Measurements from ENCODE around the gene ADSS1. TPM values are rescaled to one million over a fixed set of nuclear protein-coding genes. Genes with fewer than 3 reads are reported as not detected.

ADSS1 gene
- total RNA-seq, 1 donor from 2014 or later = 2.4 TPM

GRCh38 chr14:104795781-104796686 lies 72.0 kb downstream of the ADSS1 start:
- Mint-ChIP-seq H3K27ac (peak overlapping the region; percentile 68), H3K27me3 (ENCODE audit: low read depth) (peaks cover 2% of the 10 kb centered on the region), H3K36me3 (ENCODE audit: low read depth) (peaks cover 21% of the 10 kb centered on the region), H3K4me3 (ENCODE audit: low read depth) (peak overlapping the region; percentile 68), H3K4me1 (ENCODE audit: low read depth) (peaks cover 25% of the 10 kb centered on the region), H3K9me3 (no peaks in the 10 kb centered on the region)
- intact Hi-C loops (cut with micrococcal nuclease) = loop anchor here (2.0 to 10.0 kb wide), 2 partner anchors 43 to 689 kb away; partner anchors contain the start of genes CRIP1 and SIVA1
- no peak for DNase-seq (ENCODE audit: low spot score)

GRCh38 chr14:104796687-104797081 lies 72.7 kb downstream of the ADSS1 start:
- Mint-ChIP-seq H3K36me3 (ENCODE audit: low read depth) (peaks cover 15% of the 10 kb centered on the region), H3K4me3 (ENCODE audit: low read depth) (peak overlapping the region; percentile 68), H3K27me3 (ENCODE audit: low read depth) (peaks cover 2% of the 10 kb centered on the region), H3K27ac (peak overlapping the region; percentile 68), H3K9me3 (no peaks in the 10 kb centered on the region), H3K4me1 (ENCODE audit: low read depth) (peaks cover 27% of the 10 kb centered on the region)
- intact Hi-C loops (cut with micrococcal nuclease) = loop anchor here (10.0 kb wide), 1 partner anchor 688 kb away; the partner anchor contains the start of gene CRIP1
- DNase-seq (ENCODE audit: low spot score) = no peak

Other genes with a start within 250 kb of the ADSS1 start
- not detected in 2 replicates for gene C14orf180, start 144.5 kb upstream of the ADSS1 start, total RNA-seq
- 0.18 and 0.30 TPM in 2 replicates for gene TMEM179, start 119.5 kb upstream of the ADSS1 start, total RNA-seq
- 93.7 and 93.8 TPM in 2 replicates for gene INF2, start 34.6 kb upstream of the ADSS1 start, total RNA-seq
- gene SIVA1, start 28.9 kb downstream of the ADSS1 start, total RNA-seq = 96.0 and 104 TPM in 2 replicates
- gene AKT1, start 71.5 kb downstream of the ADSS1 start, total RNA-seq = 145 TPM in 2 replicates
- 5.2 and 5.4 TPM in 2 replicates for gene ZBTB42, start 76.9 kb downstream of the ADSS1 start, total RNA-seq
- 8.5 TPM in 2 replicates for gene CEP170B, start 141.0 kb downstream of the ADSS1 start, total RNA-seq
- 0.16 and 0.23 TPM in 2 replicates for gene PLD4, start 200.7 kb downstream of the ADSS1 start, total RNA-seq